K562 (cell line): ENCODE measurements around the gene LRMDA. TPM values are rescaled to one million over a fixed set of nuclear protein-coding genes. Genes with fewer than 3 reads are reported as not detected.

ENCODE experiments used
- ATAC-seq: fragments of 200-7000 bp; cut with Tn5 transposase; 3 replicates; pipeline ENCODE4 v1.9.1; 2020; ENCODE audit warnings: moderate library complexity
- BruUV-seq: library from RNA; stranded (reverse); fragments of 400-500 nt; replicated peaks from 2 replicates; lab custom pipeline; 2021; lab: Mats Ljungman, UMichigan
- CTCF ChIA-PET: fragments of 300-600 bp; formaldehyde crosslinking; extraction: SDS; loops from one replicate; lab custom pipeline; 2021; ENCODE audit warnings: low intra/inter-chr PET ratio; lab: Yijun Ruan, JAX
- POLR2A ChIA-PET: fragments of 300-600, 350-650 bp; sonication (Branson Sonifier 250); formaldehyde crosslinking; extraction: SDS; loops from one replicate; lab custom pipeline; 2021; ENCODE audit warnings: antibody characterized with exemption, inconsistent platforms; lab: Yijun Ruan, JAX
- DNase-seq, 4 experiments: peaks; one replicate each; pipeline versions ENCODE4 v3.0.0 to v3.0.0-alpha.2; 2011 to 2018; ENCODE audit warnings: low spot score in 3 of 4, mixed read lengths in 3 of 4; ENCODE audit errors: extremely low read depth in 1 of 4
- FAIRE-seq: peaks from 2 replicates; lab custom pipeline; 2011; peaks lifted over from hg19 to GRCh38; lab: Jason Lieb, UNC
- H2AFZ ChIP-seq: 2 replicates; pipeline ENCODE4 v1.6.0; 2011; ENCODE audit warnings: low read depth, low read length, control low read depth, inconsistent platforms
- H3K27ac ChIP-seq: fragments of 200-600 bp; 3 replicates; pipeline ENCODE4 v1.8.0; 2011; ENCODE audit warnings: low read depth, mild to moderate bottlenecking, control low read depth, inconsistent platforms, low read length, moderate library complexity, mixed read lengths; ENCODE audit errors: extremely low read depth
- H3K27me3 ChIP-seq, 2 experiments: fragments of 300-600 bp in 1 of 2; 2 replicates in 1 of 2; 3 replicates in 1 of 2; pipeline versions ENCODE4 v1.6.0 to v1.8.0; 2011; ENCODE audit warnings: inconsistent platforms in 2 of 2, low read length in 2 of 2, mild to moderate bottlenecking in 1 of 2, mixed read lengths in 1 of 2, moderate library complexity in 1 of 2; ENCODE audit not compliant: control insufficient read depth in 2 of 2, insufficient read depth in 2 of 2
- H3K36me3 ChIP-seq: fragments of 300-600 bp; 3 replicates; pipeline ENCODE4 v1.8.0; 2011; ENCODE audit warnings: mild to moderate bottlenecking, low read length, inconsistent platforms; ENCODE audit not compliant: control insufficient read depth, insufficient read depth
- H3K4me1 ChIP-seq, 2 experiments: fragments of 200-600 bp in 1 of 2; replicated peaks in 1 of 2; 2 replicates in 1 of 2; 3 replicates in 1 of 2; pipeline versions ENCODE4 v1.5.1 to v1.8.0; 2011; ENCODE audit warnings: inconsistent platforms in 2 of 2, low read length in 2 of 2, mild to moderate bottlenecking in 1 of 2, mixed read lengths in 1 of 2, moderate library complexity in 1 of 2; ENCODE audit not compliant: control insufficient read depth in 2 of 2, insufficient read depth in 2 of 2
- H3K4me2 ChIP-seq: 2 replicates; pipeline ENCODE4 v1.6.1; 2011; ENCODE audit warnings: low read length, control low read depth, inconsistent platforms, mixed read lengths; ENCODE audit not compliant: insufficient read depth
- H3K4me3 ChIP-seq: fragments of 200-600 bp; sonication (generic), shearing (Covaris generic); 2 replicates; pipeline ENCODE4 v1.5.1; 2016; ENCODE audit warnings: control low read depth, inconsistent platforms
- H3K79me2 ChIP-seq: fragments of 200-600 bp; 3 replicates; pipeline ENCODE4 v1.8.0; 2011; ENCODE audit warnings: low read length, inconsistent platforms; ENCODE audit not compliant: control insufficient read depth, insufficient read depth
- H3K9ac ChIP-seq, 2 experiments: 2 replicates each; pipeline versions ENCODE4 v1.6.0 to v1.6.1; 2011; ENCODE audit warnings: low read depth in 2 of 2, low read length in 2 of 2, control low read depth in 1 of 2, inconsistent platforms in 1 of 2, mild to moderate bottlenecking in 1 of 2, mixed read lengths in 1 of 2; ENCODE audit not compliant: insufficient read depth in 1 of 2
- H3K9me1 ChIP-seq: one replicate; pipeline ENCODE4 v1.6.0; 2011; ENCODE audit warnings: inconsistent platforms, mild to moderate bottlenecking, low read length, moderate library complexity; ENCODE audit not compliant: control insufficient read depth, insufficient read depth
- H3K9me3 ChIP-seq: replicated peaks from 2 replicates; pipeline ENCODE4 v1.5.1; 2011; ENCODE audit warnings: low read depth, low read length, inconsistent platforms; ENCODE audit not compliant: control insufficient read depth, insufficient read depth
- H4K20me1 ChIP-seq: replicated peaks from 2 replicates; pipeline ENCODE4 v1.6.1; 2011; ENCODE audit warnings: low read length, inconsistent platforms, mixed read lengths; ENCODE audit not compliant: control insufficient read depth, insufficient read depth
- ATF7 ChIP-seq: fragments of 450-650 bp; IDR thresholded peaks from 2 replicates; pipeline ENCODE4 v1.7.1; 2014; ENCODE audit warnings: mild to moderate bottlenecking, moderate library complexity
- BRD4 ChIP-seq: fragments of 200-600 bp; sonication (generic); IDR thresholded peaks from 2 replicates; pipeline ENCODE4 v1.6.1; 2017; ENCODE audit warnings: inconsistent platforms
- CSDE1 ChIP-seq, 2 experiments: fragments of 450-650 bp; IDR thresholded peaks; 2 replicates each; pipeline ENCODE4 v1.6.1; 2016; ENCODE audit warnings: mild to moderate bottlenecking in 1 of 2
- ELF1 ChIP-seq: fragments of 200-800 bp; sonication (Bioruptor generic); IDR thresholded peaks from 2 replicates; pipeline ENCODE4 v1.6.1; 2016; ENCODE audit warnings: missing genetic modification characterization, missing compliant biosample characterization
- ESRRA ChIP-seq: fragments of 450-650 bp; IDR thresholded peaks from 2 replicates; pipeline ENCODE4 v1.6.1; 2014; ENCODE audit warnings: low read depth, mild to moderate bottlenecking, moderate library complexity, borderline replicate concordance
- HIVEP1 ChIP-seq: fragments of 250-450 bp; sonication (Bioruptor Pico); IDR thresholded peaks from 2 replicates; pipeline ENCODE4 v1.4.0; 2020; ENCODE audit warnings: mild to moderate bottlenecking
- ID3 ChIP-seq, 2 experiments: fragments of 250-450 bp in 1 of 2; fragments of 450-650 bp in 1 of 2; sonication (Bioruptor Pico) in 1 of 2; IDR thresholded peaks; 2 replicates each; pipeline versions ENCODE4 v1.6.1 to v1.8.0; 2016 to 2021; ENCODE audit warnings: mild to moderate bottlenecking in 2 of 2, moderate library complexity in 2 of 2, missing compliant biosample characterization in 1 of 2, missing genetic modification characterization in 1 of 2
- KDM2B ChIP-seq: fragments of 250-450 bp; sonication (Bioruptor Pico); IDR thresholded peaks from 2 replicates; pipeline ENCODE4 v1.8.0; 2021; ENCODE audit warnings: mild to moderate bottlenecking, moderate library complexity
- RB1 ChIP-seq: fragments of 450-650 bp; IDR thresholded peaks from 2 replicates; pipeline ENCODE4 v1.6.1; 2017; ENCODE audit warnings: low read depth, mild to moderate bottlenecking
- RFX7 ChIP-seq: fragments of 250-450 bp; sonication (Bioruptor Pico); IDR thresholded peaks from 2 replicates; pipeline ENCODE4 v1.5.1; 2021; ENCODE audit warnings: mild to moderate bottlenecking
- TBL1XR1 ChIP-seq, 2 experiments: IDR thresholded peaks; 2 replicates each; pipeline ENCODE4 v1.6.1; 2012; ENCODE audit warnings: improper control_type of control experiment in 2 of 2, low read length in 2 of 2, mild to moderate bottlenecking in 1 of 2
- WGBS: fragments of 100-300 bp; shearing (Covaris generic); methylation state at CpG from one replicate; pipeline ENCODE4 v1.1.6; 2016; ENCODE audit warnings: low coverage, mixed read lengths; ENCODE audit not compliant: insufficient coverage; ENCODE audit errors: missing lambda C conversion rate; 5-methylcytosine and 5-hydroxymethylcytosine counted together
- in situ Hi-C: fragments of 300-500 bp; cut with MboI; formaldehyde crosslinking; loops from 4 replicates; pipeline ENCODE4 v1.15.0; 2018; ENCODE audit warnings: inconsistent platforms, mixed read lengths
- intact Hi-C: fragments of 100-400 bp; cut with micrococcal nuclease; formaldehyde crosslinking; loops from 2 replicates; pipeline ENCODE4 v1.14.2; 2022
- polyA plus RNA-seq, 8 experiments: library from polyadenylated mRNA; depleted of rRNA in 4 of 8; stranded (reverse) in 5 of 8; unstranded in 3 of 8; fragments of >200 nt; fragmentation: Nextera tagmentation in 2 of 8; fragmentation: Illumina TruSeq in 1 of 8; extraction: Ambion mirVana in 2 of 8; extraction: Trizol in 1 of 8; gene quantifications; 2 replicates each; pipeline versions ENCODE4 v1.2.1 to v1.2.3, GENCODE V29; 2011 to 2014; ENCODE audit warnings: inconsistent platforms in 1 of 8, missing spikeins in 1 of 8
- total RNA-seq, 7 experiments: library from RNA; depleted of rRNA in 6 of 7; stranded (reverse); fragments of >200 nt in 6 of 7; fragmentation: Illumina TruSeq in 2 of 7; extraction: Trizol in 2 of 7; gene quantifications; 2 replicates each; pipeline versions ENCODE4 v1.2.1 to v1.2.3, GENCODE V29; 2011 to 2021; ENCODE audit warnings: low replicate concordance in 1 of 7
- TF ChIP-seq, protein P1 (sequence below): sonication (generic); formaldehyde crosslinking; IDR thresholded peaks from 2 replicates; pipeline ENCODE4 v1.8.1; 2023; ENCODE audit warnings: mild to moderate bottlenecking, missing genetic modification reagents
- TF ChIP-seq, protein P2 (sequence below): fragments of 450-650 bp; IDR thresholded peaks from 2 replicates; pipeline ENCODE4 v1.6.1; 2017; ENCODE audit warnings: antibody characterized with exemption, mild to moderate bottlenecking
- TF ChIP-seq, protein P3 (sequence below), 3 experiments: IDR thresholded peaks in 2 of 3; conservative IDR thresholded peaks in 1 of 3; 2 replicates each; pipeline ENCODE4 v1.5.1; 2011 to 2012; ENCODE audit warnings: low read length in 3 of 3, mild to moderate bottlenecking in 3 of 3, control low read depth in 2 of 3, improper control_type of control experiment in 1 of 3, inconsistent platforms in 1 of 3, low read depth in 1 of 3, mixed read lengths in 1 of 3, moderate library complexity in 1 of 3; ENCODE audit not compliant: insufficient read depth in 2 of 3

Gene LRMDA
- total and polyA plus RNA-seq, 9 of the 15 experiments (the other 6 are each of a cell fraction or from before 2014, with no cell fraction given), result 0.25 TPM; not detected in 8

- no peak for TF ChIP-seq RFX7 (CRISPR knock-in tag)
- TF ChIP-seq HIVEP1, result no peak
Observed at GRCh38 chr10:76447578-76447977, 1016.2 kb downstream of the LRMDA start (continued).

DNA sequence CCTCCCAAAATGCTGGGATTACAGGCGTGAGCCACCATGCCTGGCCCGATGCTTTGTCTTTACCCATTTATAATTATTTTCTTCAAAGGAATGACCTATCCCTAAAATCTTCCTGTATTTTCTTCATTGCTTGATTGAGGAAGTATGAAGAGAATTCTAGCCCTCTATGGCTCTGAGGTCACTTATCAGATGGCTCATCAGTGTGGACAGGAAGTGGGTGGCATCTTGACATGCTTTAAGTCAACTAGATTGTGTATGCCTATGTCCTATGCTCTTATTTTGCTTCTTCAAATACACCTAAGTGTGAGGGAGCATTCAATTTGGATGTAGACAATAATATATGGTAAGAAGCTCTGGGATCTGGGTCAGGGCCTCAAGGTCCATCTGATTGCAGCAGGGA is 1020.5 kb downstream of the LRMDA start:
- Histone ChIP-seq H3K9me3 (no peaks in the 10 kb centered on the region), H3K27ac (no peak overlapping the region), H3K9me1 (no peaks in the 10 kb centered on the region), H3K4me1 (no peaks in the 10 kb centered on the region), H4K20me1 (no peaks in the 10 kb centered on the region), H3K27me3 (no peaks in the 10 kb centered on the region), H3K4me3 (no peak overlapping the region), H2AFZ (no peak overlapping the region), H3K4me2 (no peak overlapping the region), H3K79me2 (no peaks in the 10 kb centered on the region), H3K36me3 (no peaks in the 10 kb centered on the region), H3K9ac (no peak overlapping the region)
- in situ Hi-C loops, result no loop called here
- ATAC-seq (no peak), FAIRE-seq (no peak), DNase-seq (no peak)
- CTCF ChIA-PET, result no interaction called here
- 0% methylated on average over 2 of the region's 2 CpGs for WGBS
- intact Hi-C loops, result no loop called here
- POLR2A ChIA-PET, result no interaction called here
- BruUV-seq, result no TSS peak
- TF ChIP-seq, protein P1, sequence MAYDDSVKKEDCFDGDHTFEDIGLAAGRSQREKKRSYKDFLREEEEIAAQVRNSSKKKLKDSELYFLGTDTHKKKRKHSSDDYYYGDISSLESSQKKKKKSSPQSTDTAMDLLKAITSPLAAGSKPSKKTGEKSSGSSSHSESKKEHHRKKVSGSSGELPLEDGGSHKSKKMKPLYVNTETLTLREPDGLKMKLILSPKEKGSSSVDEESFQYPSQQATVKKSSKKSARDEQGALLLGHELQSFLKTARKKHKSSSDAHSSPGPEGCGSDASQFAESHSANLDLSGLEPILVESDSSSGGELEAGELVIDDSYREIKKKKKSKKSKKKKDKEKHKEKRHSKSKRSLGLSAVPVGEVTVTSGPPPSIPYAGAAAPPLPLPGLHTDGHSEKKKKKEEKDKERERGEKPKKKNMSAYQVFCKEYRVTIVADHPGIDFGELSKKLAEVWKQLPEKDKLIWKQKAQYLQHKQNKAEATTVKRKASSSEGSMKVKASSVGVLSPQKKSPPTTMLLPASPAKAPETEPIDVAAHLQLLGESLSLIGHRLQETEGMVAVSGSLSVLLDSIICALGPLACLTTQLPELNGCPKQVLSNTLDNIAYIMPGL (CRISPR knock-in tag), result no peak
- TF ChIP-seq, protein P2, sequence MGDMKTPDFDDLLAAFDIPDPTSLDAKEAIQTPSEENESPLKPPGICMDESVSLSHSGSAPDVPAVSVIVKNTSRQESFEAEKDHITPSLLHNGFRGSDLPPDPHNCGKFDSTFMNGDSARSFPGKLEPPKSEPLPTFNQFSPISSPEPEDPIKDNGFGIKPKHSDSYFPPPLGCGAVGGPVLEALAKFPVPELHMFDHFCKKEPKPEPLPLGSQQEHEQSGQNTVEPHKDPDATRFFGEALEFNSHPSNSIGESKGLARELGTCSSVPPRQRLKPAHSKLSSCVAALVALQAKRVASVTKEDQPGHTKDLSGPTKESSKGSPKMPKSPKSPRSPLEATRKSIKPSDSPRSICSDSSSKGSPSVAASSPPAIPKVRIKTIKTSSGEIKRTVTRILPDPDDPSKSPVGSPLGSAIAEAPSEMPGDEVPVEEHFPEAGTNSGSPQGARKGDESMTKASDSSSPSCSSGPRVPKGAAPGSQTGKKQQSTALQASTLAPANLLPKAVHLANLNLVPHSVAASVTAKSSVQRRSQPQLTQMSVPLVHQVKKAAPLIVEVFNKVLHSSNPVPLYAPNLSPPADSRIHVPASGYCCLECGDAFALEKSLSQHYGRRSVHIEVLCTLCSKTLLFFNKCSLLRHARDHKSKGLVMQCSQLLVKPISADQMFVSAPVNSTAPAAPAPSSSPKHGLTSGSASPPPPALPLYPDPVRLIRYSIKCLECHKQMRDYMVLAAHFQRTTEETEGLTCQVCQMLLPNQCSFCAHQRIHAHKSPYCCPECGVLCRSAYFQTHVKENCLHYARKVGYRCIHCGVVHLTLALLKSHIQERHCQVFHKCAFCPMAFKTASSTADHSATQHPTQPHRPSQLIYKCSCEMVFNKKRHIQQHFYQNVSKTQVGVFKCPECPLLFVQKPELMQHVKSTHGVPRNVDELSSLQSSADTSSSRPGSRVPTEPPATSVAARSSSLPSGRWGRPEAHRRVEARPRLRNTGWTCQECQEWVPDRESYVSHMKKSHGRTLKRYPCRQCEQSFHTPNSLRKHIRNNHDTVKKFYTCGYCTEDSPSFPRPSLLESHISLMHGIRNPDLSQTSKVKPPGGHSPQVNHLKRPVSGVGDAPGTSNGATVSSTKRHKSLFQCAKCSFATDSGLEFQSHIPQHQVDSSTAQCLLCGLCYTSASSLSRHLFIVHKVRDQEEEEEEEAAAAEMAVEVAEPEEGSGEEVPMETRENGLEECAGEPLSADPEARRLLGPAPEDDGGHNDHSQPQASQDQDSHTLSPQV, result no peak
- TF ChIP-seq ELF1 (tag) (no peak), ID3 (CRISPR knock-in tag; IDR thresholded peaks at IDR 0.05) (no peak), ID3 (tag; IDR thresholded peaks at IDR 0.05) (no peak), ESRRA (no peak), KDM2B (CRISPR knock-in tag) (no peak), RB1 (no peak), BRD4 (no peak), ATF7 (no peak), CSDE1 (IDR thresholded peaks at IDR 0.05) (no peak), TBL1XR1 (IDR thresholded peaks at IDR 0.05; ENCODE audit: low read length in 2 of 2) (no peak)
- TF ChIP-seq, protein P3, sequence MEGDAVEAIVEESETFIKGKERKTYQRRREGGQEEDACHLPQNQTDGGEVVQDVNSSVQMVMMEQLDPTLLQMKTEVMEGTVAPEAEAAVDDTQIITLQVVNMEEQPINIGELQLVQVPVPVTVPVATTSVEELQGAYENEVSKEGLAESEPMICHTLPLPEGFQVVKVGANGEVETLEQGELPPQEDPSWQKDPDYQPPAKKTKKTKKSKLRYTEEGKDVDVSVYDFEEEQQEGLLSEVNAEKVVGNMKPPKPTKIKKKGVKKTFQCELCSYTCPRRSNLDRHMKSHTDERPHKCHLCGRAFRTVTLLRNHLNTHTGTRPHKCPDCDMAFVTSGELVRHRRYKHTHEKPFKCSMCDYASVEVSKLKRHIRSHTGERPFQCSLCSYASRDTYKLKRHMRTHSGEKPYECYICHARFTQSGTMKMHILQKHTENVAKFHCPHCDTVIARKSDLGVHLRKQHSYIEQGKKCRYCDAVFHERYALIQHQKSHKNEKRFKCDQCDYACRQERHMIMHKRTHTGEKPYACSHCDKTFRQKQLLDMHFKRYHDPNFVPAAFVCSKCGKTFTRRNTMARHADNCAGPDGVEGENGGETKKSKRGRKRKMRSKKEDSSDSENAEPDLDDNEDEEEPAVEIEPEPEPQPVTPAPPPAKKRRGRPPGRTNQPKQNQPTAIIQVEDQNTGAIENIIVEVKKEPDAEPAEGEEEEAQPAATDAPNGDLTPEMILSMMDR (IDR thresholded peaks at IDR 0.05 in 2 of 3, conservative IDR thresholded peaks at IDR 0.05 in 1 of 3; ENCODE audit: insufficient read depth in 2 of 3, low read depth in 1 of 3, low read length in 3 of 3), result no peak
